T-helper 1 cell treated with Interleukin-12 subunit alpha and Interleukin-12 subunit beta and Interleukin-4 antibody, amounts not matched to agents 30 ng/mL and 1 ng/mL, for 36 hours (primary cell): ENCODE data around the gene PADI3. TPM values are rescaled to one million over a fixed set of nuclear protein-coding genes. Genes with fewer than 3 reads are reported as not detected.

ENCODE experiments used
- intact Hi-C: fragments of 100-400 bp; cut with micrococcal nuclease; formaldehyde crosslinking; loops from one replicate; pipeline ENCODE4 v1.15.1; 2024
- total RNA-seq: library from RNA; stranded (reverse); gene quantifications from 2 replicates; pipeline ENCODE4 v1.2.3, GENCODE V29; 2022

Gene PADI3, protein sequence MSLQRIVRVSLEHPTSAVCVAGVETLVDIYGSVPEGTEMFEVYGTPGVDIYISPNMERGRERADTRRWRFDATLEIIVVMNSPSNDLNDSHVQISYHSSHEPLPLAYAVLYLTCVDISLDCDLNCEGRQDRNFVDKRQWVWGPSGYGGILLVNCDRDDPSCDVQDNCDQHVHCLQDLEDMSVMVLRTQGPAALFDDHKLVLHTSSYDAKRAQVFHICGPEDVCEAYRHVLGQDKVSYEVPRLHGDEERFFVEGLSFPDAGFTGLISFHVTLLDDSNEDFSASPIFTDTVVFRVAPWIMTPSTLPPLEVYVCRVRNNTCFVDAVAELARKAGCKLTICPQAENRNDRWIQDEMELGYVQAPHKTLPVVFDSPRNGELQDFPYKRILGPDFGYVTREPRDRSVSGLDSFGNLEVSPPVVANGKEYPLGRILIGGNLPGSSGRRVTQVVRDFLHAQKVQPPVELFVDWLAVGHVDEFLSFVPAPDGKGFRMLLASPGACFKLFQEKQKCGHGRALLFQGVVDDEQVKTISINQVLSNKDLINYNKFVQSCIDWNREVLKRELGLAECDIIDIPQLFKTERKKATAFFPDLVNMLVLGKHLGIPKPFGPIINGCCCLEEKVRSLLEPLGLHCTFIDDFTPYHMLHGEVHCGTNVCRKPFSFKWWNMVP
- not detected in 2 replicates for total RNA-seq

DNA sequence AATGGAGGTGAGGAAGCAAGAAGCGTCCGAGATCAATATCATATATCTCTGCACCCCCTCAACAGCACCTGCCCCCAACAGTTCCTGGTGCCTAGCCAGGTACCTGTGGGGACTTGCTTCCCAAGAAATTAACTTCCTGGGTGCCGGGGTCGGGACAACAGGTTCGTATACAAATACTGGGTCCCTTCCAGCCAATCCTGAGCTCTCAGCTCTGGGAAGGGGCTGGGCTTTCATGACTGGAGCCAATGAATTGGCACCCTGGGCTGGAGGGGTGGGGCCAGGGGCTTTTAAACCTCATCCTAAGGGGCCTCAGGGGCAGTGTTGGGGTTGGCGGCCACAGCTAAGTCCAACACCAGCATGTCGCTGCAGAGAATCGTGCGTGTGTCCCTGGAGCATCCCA is at the start of gene PADI3:
Gene PADI3, plus strand, starts transcription at position 318 of the 400 bp plus-strand sequence. Its CDS starts 40 bp downstream, at position 358.
- intact Hi-C loops = no loop called here

DNA sequence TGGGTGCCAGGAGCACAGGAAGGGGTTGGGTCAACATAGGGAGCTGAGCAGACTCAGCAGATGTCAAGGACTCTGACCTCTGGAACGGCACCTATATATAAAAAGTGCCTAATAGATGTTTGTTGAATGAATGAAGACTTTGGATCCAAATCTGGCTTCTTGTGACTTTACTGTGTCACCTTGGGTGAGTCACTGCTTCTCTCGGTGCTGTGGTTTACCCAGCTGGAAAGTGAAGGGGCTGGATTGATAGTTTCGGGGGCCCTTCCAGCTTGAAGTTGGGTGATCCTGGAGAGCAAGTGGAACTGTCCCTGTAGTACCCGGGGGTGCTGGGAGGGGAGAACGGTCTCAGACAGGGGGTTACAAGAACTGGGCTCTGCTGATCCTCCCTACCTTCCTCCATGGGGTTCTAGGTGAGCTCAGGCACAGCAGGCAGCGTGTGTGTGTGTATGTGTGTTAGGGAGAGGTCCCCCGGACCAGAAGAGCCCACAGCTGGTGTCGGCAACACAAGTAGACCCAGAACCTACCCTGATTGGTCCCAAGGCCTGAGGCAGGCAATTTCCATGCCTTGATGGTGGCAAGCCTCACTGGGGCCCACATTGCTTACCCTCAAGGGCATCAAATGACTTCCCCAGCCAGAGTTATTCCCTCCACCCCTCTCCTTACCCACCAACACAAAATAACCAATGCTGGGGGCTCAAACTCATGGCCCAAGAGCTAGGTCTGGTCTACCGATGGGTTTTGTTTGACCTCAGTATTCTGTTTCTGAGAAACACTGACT is 49.4 kb upstream of the PADI3 start:
- intact Hi-C loops = no loop called here

DNA sequence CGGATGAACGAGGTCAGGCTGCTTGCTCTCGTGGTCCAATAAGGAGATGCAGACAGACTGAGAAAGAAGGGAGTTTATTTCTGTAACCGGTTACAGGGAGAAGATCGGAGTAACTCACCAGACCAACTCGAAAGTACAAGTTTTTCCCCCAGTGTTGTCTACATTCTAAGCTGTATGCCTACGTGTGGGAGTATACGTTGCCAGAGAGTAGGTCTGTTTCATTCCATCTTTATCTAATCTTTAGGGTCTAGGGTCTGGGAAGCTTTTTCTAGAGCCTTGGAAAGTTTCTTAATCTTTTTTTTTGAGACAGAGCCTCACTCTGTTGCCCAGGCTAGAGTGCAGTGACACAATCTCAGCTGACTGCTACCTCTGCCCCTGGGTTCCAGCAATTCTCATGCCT is 48.7 kb upstream of the PADI3 start:
- intact Hi-C loops = no loop called here

DNA sequence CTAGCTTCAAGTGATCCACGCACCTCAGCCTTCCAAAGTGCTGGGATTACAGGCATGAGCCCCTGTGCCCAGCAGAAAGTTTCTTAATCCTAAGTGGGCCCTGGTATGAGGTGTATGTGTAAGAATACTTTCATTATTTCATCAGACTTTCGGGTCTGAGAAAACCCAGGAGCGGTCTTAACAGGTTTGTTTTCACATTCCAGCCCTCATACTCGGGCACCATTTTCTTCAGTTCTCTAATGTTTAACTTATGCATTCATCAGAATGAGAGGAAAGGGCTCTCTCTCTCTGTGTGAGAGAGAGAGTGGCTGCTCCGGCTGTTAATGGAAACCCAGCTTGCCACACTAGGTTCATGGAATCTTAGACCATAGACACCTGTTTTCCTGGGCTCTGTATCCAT is 48.1 kb upstream of the PADI3 start:
- intact Hi-C loops = no loop called here

DNA sequence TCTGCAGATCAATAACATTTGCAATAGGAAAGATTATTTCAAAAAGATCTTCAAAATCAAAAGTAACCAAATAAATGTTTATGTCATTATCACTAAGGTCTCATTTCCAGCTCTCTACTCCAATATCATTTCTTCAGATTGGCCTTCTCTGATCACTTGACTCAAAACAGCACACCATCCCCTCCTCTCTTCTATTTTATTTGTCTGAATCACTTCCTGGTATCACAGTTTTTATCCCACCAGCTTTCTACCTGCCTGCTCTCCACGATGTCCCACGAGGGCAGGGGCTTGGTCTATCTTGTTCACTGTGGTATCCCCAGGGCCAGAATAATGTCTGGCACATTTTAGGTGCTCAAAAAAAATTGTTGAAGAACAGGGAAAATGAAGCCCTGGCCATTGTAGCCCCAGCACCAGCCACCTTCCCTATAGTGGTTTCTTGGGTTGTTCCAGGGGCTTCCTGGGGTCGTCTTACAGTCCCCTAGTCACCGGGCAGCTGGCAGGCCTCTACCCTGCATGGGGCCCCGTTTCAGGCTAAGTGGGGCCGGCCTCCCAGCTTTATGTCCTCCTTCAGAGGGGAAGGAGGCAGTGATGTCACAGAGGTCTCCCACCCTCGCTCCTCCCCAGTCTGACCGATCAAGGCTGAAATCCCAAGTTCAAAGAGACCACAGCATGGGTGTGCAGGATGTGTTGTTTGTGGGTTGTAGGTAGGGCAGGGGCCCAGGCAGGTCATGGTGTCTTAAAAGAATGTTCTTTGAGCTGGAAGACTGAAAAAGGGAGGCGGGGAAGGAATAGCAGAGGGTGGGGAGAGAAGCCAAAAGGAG is 47.5 kb upstream of the PADI3 start:
- intact Hi-C loops = no loop called here

DNA sequence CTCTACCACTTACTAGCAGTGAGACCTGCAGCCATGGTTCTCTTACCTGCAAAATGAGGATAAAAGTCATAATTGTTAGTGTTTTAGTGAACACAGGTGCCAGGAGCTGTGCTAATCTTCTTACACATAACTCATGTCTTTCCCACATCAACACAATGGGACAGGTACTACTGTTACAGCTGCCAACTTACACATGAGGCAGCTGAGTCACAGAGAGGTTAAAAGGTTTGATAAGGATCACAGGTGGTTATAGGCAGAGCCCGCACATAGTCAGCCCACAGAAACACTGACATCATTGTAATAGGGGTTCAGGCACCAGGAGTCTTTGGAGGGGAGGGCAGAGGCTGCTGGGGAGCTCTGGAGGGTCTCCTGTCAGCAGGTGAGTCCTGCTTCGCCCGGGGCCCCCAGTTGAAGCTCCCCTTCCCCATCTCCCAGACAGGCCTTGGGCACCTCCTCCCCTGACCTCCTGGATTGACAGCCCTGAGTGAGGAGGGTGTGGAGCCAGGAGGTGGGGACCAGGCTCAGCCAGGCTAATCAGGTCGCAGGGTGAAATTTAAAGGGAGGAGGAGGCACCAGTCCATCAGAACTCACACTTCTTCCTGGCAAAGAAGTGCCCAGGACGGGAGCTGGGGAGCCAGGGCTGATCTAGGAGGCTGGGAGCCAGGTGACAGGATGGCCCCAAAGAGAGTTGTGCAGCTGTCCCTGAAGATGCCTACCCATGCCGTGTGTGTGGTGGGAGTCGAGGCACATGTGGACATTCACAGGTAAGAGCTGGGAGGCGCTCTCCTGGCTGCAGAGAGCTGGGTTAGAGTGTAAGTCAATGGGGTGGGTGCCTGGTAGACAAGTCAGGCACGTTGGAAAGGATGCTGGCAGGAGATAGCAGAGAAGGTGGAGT is 44.1 kb upstream of the PADI3 start, which contains the start of gene PADI1:
Gene PADI1, plus strand, starts transcription at position 583 of the 895 bp plus-strand sequence. Its CDS starts 90 bp downstream, at position 673.
- intact Hi-C loops = no loop called here

DNA sequence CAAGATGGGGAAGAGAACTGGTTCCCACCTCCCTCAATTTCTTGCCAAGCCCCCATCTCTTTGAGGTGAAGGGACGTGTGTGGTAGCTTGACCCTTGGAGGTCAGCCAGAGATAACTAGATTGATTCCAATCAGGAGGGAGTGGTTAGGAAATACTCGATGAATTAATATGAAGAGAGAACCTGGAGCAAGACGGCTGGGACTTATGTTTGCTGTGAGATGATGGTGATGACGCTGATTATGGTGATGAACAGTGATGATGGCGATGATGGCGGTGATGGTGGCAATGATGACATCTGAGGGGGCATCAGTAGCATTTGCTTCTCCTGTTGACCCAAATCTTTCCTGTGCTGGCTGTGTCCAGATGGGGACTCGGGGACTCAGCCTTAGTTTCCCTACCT is 43.2 kb upstream of the PADI3 start:
- intact Hi-C loops = no loop called here

DNA sequence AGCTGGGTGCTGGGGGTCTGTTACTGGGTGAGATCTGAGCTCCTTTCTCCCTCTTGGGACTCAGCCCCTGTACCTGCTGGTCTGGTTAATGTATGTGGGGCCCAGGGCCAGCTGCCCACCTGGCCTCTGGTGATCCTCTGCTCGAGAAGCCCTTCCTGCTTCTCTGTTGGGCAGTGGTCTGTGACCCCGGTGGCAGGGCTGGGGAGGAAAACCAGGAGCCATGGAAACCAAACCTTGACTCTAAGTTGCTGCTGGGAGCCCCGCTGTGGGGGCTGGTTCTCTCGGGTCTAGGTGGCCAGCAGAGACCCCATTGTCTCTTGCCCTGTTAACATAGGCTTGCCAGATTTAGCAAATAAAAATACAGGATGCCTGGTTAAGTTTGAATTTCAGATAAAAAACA is 42.7 kb upstream of the PADI3 start:
- intact Hi-C loops = no loop called here

DNA sequence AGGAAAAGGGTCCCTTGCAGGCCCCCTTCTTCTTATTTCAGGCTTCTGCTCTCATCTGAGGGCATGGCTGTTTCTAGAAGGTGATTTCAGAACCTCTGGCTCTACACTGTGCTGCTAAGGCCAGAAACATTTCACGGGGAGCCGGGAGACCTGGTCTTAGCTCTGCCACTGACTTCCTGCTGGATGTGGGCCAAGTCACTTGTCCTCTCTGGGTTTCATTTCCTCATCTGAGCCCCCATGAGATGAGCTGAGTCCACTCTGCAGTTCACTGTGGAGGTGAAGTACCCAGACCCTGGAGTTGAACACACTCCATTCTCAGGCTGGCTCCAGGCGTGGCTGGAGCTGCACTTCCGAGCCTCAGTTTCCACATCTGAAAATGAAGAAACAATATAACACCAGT is 41.9 kb upstream of the PADI3 start:
- intact Hi-C loops = no loop called here

DNA sequence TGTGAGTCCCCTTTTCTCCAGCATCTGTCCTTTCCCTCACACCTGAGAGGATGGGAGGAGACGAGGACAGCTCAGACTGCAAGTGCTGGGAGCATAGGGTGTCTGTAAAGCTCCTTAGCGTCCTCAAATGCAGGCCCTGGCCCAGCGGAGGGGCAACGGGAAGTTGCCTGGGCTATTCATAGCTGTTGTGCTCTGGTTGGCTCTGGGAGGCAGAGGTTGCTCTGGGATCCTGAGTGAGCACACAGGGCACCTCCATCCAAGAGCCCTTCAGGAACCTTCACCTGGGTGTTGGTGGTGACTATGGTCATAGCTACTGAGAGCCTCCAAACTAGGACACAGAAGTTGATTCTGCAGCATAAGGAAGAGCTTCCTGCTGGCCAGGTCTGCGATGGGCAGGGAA is 41.4 kb upstream of the PADI3 start:
- intact Hi-C loops = no loop called here

DNA sequence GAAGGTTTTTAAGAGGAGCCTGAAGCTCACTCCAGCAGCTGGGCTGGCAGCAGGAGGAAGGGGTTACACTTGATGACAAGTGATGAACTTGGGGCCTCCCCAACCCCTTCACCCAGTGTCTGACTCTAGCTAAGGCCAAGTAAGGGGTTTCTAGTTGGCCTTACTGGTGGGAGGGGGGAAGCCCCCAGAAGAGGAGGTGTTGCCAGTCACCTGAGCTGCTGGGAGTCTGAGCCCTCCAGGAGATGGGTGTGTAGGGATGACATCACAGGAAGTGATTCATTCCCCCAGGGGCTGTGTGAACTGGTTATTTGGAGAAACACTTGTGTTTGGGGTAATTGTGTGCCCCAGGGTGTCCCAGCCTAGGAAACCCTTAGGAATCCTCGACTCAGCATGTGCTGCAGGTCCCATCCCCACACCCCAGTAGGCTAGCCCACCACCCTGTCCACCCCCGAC is 40.9 kb upstream of the PADI3 start:
- intact Hi-C loops = no loop called here

DNA sequence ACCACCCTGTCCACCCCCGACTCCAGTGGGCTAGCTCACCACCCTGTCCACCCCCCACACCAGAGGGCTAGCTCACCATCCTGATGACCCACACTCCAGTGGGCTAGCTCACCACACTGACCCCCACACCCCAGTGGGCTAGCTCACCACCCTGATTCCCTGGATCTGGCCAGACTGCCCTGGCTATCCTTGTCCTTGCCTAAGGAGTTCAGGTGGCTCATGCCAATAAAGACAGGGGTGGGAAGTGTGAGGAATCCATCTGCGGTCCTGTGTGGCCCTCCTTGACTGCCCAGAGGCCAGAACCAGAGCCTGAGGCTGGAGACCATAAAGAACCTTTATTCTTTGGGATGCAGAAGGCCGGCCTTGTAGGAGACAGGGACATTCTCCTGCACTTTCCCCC is 40.4 kb upstream of the PADI3 start:
- intact Hi-C loops = no loop called here

DNA sequence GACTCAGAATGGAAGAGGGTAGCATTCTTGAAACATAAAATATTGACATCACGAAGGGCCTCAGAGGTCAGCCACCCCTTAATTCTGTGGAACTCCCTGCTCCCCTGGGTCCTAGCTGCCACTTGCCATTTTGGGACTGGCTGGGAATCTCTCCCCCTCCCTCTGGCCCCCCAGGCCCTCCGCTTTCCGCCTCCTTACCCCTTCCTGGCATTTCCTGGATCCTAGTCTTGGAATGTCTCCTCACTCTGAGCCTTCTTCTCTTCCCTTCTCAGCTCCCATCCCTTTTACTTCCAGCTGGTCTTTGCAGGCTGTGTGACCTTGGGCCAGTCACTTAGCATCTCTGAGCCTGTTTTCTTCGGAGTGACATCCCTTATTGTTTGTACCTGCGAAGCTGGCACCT is 39.5 kb upstream of the PADI3 start:
- intact Hi-C loops = no loop called here

DNA sequence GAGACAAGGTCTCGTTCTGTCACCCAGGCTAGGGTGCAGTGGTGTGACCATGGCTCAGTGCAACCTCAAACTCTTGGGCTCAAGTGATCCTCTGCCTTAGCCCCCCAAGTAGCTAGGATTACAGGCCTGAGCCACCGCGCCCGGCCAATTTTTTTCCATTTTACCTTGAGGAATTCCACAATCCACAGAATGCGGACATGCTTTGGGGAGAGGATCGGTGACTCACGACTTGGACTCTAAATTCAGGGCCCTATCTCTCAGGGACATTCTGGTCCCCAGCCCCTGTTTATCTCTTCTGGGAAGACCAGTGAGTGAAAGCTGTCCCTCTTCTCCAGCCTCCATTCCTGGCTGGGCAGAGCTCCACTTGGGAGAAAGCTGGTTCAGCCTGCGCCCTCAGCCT is 38.7 kb upstream of the PADI3 start:
- intact Hi-C loops = no loop called here

DNA sequence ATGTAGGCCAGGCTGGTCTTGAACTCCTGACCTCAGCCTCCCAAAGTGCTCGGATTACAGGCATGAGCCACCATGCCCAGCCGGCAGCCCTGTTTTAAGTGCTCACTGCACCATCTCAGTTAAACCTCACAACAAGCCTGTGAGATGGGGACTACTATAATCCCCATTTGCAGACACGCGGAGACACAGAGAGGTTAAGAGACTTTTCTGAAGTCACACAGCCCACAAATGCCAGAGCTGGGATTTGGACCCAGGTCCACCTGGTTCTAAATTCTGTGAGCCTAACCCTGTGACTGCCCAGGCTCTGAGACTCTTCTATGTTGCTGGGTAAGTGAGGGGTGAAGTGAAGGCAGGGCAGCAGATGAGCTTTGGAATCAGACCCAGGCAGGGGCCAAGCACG is 37.5 kb upstream of the PADI3 start:
- intact Hi-C loops = no loop called here

DNA sequence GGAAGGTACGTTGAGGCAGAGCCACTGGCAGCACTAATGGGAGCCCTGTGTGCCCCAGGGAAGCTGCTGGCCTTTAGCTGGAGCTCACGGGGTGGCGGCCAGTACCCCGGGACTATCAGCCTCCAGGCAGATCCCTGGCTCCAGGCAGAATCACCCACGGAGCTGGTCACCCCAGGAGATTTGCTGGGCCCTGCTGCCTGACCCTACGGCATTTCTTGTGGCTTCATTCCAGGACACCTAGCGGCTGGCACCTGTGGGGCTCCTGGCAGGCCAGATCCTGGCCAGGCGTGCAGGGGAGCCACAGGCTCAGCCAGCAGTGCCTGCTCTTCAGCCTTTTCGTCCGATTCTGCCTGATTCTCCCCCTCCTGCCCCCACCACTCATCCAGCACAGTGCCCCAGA is 36.9 kb upstream of the PADI3 start:
- intact Hi-C loops = no loop called here

DNA sequence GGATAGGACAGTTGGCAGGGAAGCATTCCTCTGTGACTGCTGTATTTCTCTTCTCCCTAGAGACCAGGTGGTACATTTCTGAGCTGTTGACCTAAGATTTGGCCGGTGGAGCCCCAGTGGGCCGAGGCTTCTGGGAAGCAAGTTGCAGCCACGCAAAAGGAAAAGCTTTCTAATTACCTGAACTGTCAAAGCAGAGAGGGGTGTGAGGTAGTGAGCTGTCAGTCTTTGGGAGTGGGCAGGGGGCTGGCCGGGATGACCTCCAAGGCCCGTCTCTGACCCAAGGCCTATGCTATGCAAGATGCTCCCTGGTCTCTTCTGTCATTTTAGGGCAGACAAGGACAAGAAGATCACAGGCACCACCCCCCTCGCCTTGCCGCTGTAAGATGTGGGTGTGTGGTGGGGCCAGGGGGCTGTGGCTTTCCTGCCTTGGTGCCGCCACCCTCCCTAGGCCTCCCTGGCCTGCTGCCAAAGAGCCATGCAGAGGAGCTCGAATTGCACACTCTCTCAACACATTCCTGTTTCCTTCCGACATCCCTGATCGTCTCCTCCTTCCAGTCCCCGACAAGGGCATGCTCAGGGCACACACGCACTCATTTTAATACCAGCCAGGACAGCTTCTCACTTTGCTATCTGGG is 36.3 kb upstream of the PADI3 start:
- intact Hi-C loops = no loop called here

DNA sequence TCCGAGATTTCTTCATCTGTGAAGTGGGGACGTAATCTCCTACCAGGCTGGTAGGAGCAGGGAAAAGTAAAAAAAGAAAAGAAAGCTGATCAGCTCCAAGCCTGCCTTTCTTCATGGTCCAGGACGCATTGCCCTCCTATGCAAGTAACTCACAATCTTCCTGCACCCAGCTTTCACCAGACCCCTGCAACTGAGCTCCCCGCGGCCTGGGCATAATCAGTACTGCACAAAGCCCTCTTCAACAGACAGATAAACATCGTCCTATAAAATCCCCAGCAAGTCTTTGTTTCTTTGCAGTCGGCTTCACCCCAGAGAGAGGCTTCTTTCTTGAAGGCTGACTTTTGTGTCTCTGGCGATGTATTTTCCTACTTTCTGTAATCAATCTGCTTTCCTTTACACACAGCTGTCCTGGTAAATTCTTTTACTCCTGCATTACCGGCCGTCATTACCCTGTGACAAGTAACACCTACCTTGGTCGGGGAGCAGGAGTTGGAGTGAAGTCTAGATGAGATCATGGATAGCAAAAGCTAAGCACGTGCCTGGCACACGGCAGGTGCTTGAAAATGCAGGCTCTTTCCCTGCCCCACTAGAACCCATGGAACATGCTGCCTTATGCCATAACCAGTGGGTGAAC is 35.6 kb upstream of the PADI3 start:
- intact Hi-C loops = no loop called here

DNA sequence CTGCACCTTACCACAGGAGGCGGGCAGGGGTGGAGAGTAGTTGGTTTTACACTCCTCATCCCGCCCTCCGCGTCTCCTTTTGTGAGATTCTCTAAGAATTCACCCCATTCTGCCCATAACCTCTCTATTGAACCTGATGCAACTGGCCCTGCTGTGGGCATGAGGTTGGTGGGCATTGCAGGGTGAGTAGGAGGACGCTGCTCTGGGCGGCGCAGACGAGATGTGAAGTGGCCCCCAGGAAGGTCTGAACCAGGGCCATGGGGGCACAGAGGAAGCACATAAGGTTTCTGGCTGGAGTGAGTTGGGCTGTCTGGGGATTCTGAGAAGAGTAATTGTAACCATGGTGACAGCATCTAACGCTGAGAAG is 35.1 kb upstream of the PADI3 start:
- intact Hi-C loops = no loop called here
